Mucosa of stomach (tissue), 1 donor: Measurements from ENCODE around the gene ELN.

ENCODE experiments used
- H3K27me3 ChIP-seq: one replicate; pipeline ENCODE4 v1.7.0; 2013; ENCODE audit warnings: mild to moderate bottlenecking, low read length; ENCODE audit not compliant: control insufficient read depth, insufficient read depth
- H3K36me3 ChIP-seq: one replicate; pipeline ENCODE4 v1.7.0; 2013; ENCODE audit warnings: low read length; ENCODE audit not compliant: control insufficient read depth, insufficient read depth
- H3K4me1 ChIP-seq: one replicate; pipeline ENCODE4 v1.7.0; 2013; ENCODE audit warnings: mild to moderate bottlenecking, low read length; ENCODE audit not compliant: control insufficient read depth, insufficient read depth
- H3K4me3 ChIP-seq: one replicate; pipeline ENCODE4 v1.7.0; 2013; ENCODE audit warnings: low read length
- H3K9ac ChIP-seq: one replicate; pipeline ENCODE4 v1.7.0; 2013; ENCODE audit warnings: mild to moderate bottlenecking, low read length, moderate library complexity
- H3K9me3 ChIP-seq: one replicate; pipeline ENCODE4 v1.7.0; 2013; ENCODE audit warnings: mild to moderate bottlenecking, low read length, moderate library complexity; ENCODE audit not compliant: control insufficient read depth
- donor health status: Pancreatic carcinoma.

The ELN gene

DNA sequence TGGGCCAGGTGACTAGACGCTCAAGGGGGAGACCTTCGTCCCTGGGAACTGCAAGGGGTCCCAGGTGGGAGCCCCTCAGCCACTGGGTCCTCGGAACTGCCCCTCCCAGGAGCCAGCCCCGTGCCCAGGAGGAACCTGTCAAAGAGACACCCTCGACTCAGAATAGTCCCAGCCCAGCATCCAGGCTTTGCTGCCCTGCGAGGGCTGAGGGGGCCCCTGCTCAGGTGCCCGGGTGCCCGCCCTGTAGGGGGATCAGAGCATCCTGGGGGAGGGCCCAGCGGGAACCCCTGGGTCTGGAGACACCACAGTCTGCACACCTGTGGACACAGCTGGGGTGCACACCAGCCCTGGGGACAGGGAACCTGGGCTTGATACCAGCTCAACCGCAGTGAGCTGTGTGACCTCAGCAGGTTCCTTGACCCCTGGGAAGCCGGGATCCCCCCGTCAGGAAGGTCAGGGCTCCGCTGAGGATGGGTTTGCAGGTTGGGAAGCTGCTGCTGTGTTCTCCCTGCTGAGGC, 407 bp downstream of the ELN start:
- Histone ChIP-seq H3K36me3 (no peaks in the 10 kb centered on the region), H3K9ac (peak overlapping the region; percentile 30), H3K27me3 (peaks cover 71% of the 10 kb centered on the region), H3K9me3 (no peaks in the 10 kb centered on the region), H3K4me3 (no peak overlapping the region), H3K4me1 (peaks cover 3% of the 10 kb centered on the region)

- Histone ChIP-seq H3K36me3 (no peaks in the 10 kb centered on the region), H3K4me3 (no peak overlapping the region), H3K9ac (no peak overlapping the region), H3K4me1 (peaks cover 7% of the 10 kb centered on the region), H3K9me3 (no peaks in the 10 kb centered on the region), H3K27me3 (peaks cover 73% of the 10 kb centered on the region)
Observed at GRCh38 chr7:74029089-74029785, 1.3 kb downstream of the ELN start.

DNA sequence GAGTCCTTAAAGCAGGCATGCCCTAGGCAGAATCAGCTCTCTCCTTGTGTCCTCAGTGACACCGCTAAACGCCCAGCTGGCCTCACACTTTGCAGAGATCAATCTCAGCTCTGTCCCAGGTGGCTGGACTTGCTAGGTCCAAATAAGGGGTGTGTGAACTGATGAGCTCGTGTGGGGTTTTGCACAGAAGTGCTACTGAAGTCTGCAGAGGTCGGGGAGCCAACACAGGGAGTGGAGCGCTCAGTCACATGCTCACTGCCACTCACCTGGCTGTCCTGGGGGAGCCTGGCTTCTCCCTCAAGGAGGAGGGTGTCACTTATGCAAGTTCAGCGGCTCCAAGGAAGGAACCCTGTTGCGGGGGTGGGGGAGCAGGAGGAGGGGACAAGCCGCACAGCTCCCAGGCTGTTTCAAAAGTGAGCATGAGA, 2.0 kb downstream of the ELN start:
- H3K9me3 ChIP-seq: no peaks in the 10 kb centered on the region
- H3K4me1 ChIP-seq: peaks cover 8% of the 10 kb centered on the region
- H3K9ac ChIP-seq: no peak overlapping the region
- peaks cover 73% of the 10 kb centered on the region for H3K27me3 ChIP-seq
- H3K36me3 ChIP-seq: no peaks in the 10 kb centered on the region
- no peak overlapping the region for H3K4me3 ChIP-seq

DNA sequence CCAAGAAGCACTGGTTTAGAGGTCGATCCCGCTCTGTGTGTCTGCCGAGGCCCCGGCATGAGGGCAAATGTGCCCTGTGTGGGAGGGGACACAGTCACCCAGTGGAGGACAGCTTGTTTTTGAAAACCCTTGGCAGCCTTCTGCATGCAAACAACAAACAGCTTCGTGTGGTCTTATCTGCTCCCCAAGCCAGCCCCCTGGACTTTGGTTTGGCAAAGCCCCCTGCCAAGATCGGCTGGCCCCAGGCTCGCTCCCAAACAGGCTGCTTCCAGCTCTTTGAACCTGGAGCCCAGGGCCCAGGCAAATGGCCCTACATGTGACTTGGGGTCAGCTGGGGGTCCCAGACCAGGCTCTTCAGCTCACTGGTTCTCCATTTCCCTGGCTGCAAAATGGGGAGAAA, 2.9 kb downstream of the ELN start:
- Histone ChIP-seq H3K9me3 (no peaks in the 10 kb centered on the region), H3K4me3 (no peak overlapping the region), H3K4me1 (peaks cover 8% of the 10 kb centered on the region), H3K36me3 (no peaks in the 10 kb centered on the region), H3K9ac (no peak overlapping the region), H3K27me3 (peaks cover 64% of the 10 kb centered on the region)

DNA sequence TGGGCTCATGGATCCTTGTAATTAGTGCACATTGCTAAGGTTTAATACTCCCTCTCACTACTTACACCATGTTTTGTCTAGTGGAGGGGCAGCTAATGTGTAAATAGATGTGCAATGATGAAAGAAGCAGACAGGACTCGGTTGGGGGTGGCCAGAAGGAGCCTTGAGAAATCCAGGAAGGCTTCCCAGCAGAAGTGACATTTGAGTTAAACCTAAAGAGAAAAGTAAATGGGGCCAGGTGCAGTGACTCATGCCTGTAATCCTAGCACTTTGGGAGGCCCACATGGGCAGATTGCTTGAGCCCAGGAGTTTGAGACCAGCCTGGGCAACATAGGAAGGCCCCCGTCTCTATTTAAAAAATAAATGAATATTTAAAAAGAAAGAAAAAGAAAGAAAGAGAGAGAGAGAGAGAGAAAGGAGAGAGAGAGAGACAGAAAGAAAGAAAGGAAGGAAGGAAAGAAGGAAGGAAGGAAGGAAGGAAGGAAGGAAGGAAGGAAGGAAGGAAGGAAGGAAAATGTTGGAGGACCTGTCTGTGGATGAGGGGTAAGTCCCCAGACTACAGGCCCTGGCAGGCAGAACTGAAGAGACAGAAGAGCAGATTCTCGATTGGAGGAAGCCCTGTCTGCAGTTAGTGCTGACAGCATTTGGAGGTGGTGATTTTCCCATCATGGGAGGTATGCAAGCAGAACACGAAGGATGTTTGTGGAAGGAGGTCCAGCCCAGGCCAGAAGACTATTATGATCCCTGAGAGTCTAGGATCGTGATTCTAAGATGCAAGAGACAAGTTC, 3.6 kb downstream of the ELN start:
- H3K9ac ChIP-seq: no peak overlapping the region
- no peaks in the 10 kb centered on the region for H3K9me3 ChIP-seq
- H3K36me3 ChIP-seq: no peaks in the 10 kb centered on the region
- H3K4me3 ChIP-seq: no peak overlapping the region
- peaks cover 5% of the 10 kb centered on the region for H3K4me1 ChIP-seq
- peaks cover 57% of the 10 kb centered on the region for H3K27me3 ChIP-seq

DNA sequence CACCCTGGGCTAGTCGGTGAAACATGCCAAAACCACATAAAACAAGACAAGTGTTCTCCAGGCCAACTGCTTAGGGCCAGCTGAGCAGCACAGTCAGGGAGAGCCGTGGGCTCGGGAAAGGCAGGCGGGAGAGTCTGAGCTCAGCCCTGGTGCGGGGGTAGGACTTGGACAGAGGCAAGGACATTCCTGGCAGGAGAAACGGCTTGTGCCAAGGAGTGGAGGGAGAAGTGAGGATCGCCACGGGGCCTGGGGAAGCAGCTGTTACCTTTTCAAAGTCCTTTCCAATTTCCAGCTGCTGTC, 4.2 kb downstream of the ELN start:
- Histone ChIP-seq H3K4me3 (no peak overlapping the region), H3K36me3 (no peaks in the 10 kb centered on the region), H3K4me1 (peaks cover 5% of the 10 kb centered on the region), H3K9ac (no peak overlapping the region), H3K9me3 (no peaks in the 10 kb centered on the region), H3K27me3 (peaks cover 52% of the 10 kb centered on the region)

DNA sequence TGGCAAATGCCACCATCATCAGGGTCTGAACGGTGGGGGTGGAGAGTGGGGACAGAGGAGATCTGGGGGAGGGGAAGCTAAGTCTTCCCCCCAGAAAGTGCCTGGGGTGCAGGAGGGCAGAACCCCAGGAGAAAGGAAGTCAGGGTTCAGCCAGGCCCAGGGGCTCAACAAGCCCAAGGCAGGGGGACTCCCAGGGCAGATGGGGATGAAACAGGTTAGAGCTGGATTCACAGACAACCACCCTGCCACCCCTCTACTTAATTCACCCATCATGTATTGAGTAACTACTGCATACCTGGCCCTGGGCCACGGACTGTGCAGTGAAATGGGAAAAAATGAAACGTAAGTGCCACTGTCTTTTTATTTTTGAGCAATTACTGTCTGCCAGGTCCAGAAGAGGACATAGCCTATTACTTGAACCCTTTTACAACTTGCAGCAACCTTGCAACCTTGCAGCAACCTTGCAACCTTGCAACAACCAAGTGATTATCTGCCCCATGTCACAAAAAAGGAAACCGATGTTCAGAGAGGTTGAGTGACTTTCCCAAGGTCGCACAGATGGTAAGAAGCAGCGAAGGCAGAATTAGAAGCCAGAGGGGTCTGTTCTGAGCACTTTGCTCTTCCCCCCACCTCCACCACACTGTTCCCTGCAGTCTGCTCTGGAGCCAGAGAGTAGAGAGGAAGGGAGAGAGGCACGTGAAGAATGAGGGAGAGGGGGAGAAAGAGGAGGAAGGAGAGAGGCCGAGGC, 4.8 kb downstream of the ELN start:
- no peaks in the 10 kb centered on the region for H3K36me3 ChIP-seq
- H3K27me3 ChIP-seq: peaks cover 46% of the 10 kb centered on the region
- H3K4me1 ChIP-seq: peaks cover 5% of the 10 kb centered on the region
- no peak overlapping the region for H3K4me3 ChIP-seq
- no peak overlapping the region for H3K9ac ChIP-seq
- H3K9me3 ChIP-seq: no peaks in the 10 kb centered on the region

GRCh38 chr7:74033372-74034311, 5.7 kb downstream of the ELN start:
- H3K9ac ChIP-seq: no peak overlapping the region
- H3K4me3 ChIP-seq: no peak overlapping the region

DNA sequence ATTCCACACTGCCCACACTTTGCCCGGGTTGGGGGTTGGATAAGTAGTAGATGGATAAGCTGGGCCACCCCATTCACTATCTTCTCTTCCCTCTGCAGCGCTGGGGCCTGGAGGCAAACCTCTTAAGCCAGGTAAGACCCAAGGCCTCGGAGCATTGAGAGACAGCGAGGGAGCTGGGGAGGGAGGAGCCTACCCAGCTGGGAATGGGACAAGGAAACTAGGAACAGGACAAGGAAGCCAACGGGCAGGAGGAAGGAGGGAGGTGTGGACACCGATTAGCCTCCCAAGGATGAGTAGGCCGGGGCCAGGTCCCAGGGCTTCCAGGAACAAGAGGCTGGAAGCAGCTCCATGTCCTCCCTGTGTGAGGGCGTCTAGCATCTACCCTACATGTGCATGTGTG, 9.6 kb downstream of the ELN start:
- no peaks in the 10 kb centered on the region for H3K36me3 ChIP-seq
- H3K4me3 ChIP-seq: no peak overlapping the region
- H3K9ac ChIP-seq: no peak overlapping the region
- H3K27me3 ChIP-seq: peaks cover 16% of the 10 kb centered on the region
- no peaks in the 10 kb centered on the region for H3K9me3 ChIP-seq
- H3K4me1 ChIP-seq: peaks cover 5% of the 10 kb centered on the region

More at GRCh38 chr7:74033372-74034311, 5.7 kb downstream of the ELN start:
- Histone ChIP-seq H3K4me1 (peaks cover 5% of the 10 kb centered on the region), H3K9me3 (no peaks in the 10 kb centered on the region), H3K27me3 (peaks cover 39% of the 10 kb centered on the region), H3K36me3 (no peaks in the 10 kb centered on the region)

DNA sequence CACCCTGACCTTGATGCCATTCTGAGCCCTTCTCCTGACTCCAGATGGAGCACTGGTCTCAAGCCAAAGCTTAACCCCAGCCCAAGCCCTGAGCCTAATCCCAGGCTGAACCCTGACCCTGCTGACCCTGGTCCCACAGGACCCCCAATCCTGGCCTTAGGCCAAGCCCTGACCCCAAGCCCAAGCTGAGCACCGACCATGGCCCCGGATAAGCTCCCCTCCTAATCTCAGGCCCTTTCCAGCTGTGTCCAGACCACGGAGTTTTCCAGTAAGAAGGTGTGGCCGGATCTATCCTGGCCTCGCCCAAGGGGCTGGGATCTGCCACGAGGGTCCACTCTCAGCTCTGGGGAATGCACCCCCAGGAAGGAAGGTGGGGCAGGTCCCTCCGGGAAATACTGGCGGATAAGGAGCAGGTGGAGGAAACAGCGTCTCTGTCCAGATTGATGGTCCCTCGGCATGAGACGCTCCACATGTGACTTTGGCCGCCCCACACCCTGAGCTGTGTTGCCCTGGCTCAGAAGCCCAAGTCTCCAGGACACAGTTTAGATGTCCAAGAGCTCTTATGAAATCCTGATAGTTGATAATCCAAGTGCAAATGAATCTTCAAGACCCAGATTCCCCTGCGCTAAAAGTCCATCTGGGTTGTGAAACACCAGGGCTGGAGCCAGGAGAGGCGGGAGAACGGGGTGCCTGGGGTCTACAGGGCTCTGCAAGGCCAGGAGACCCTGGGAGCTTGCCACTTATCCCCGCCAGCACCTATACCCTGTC, 10.4 kb downstream of the ELN start:
- Histone ChIP-seq H3K27me3 (peaks cover 9% of the 10 kb centered on the region), H3K36me3 (no peaks in the 10 kb centered on the region), H3K4me1 (peaks cover 12% of the 10 kb centered on the region), H3K9ac (no peak overlapping the region), H3K4me3 (no peak overlapping the region), H3K9me3 (no peaks in the 10 kb centered on the region)

DNA sequence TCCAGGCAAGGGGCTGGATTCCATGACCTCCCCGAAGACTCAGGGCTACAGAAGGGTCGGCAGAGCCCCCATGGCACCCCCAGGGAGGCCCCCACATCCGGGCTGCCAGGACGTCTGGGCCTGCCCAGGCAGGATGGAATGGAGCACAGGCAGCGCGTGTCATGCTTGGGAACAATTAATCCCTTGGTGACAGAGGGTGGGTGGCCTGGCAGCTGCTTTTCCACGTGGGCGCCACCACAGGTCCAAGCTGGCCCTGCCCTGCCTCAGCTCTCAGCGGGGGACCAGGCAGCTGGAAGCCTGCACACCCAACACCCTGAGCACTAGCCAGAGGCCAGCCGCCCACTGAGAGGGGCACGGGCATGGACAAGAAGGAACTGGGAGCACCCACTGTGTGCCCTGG, 11.4 kb downstream of the ELN start:
- no peak overlapping the region for H3K9ac ChIP-seq
- no peaks in the 10 kb centered on the region for H3K36me3 ChIP-seq
- no peaks in the 10 kb centered on the region for H3K9me3 ChIP-seq
- no peak overlapping the region for H3K4me3 ChIP-seq
- no peaks in the 10 kb centered on the region for H3K27me3 ChIP-seq
- peaks cover 11% of the 10 kb centered on the region for H3K4me1 ChIP-seq
